Fibroblast of mammary gland (primary cell): ENCODE measurements around the gene TRIM68.

ENCODE experiments used
- DNase-seq: peaks from one replicate; pipeline ENCODE4 v3.0.0-alpha.2; 2010; ENCODE audit warnings: low read depth
- H3K4me3 ChIP-seq: 2 replicates; pipeline ENCODE4 v1.5.1; 2011; ENCODE audit warnings: low read depth, mild to moderate bottlenecking, low read length, moderate library complexity; ENCODE audit not compliant: control insufficient read depth
- TF ChIP-seq, protein P1 (sequence below): conservative IDR thresholded peaks from 2 replicates; pipeline ENCODE4 v1.5.1; 2011; ENCODE audit warnings: low read depth, low read length, inconsistent platforms; ENCODE audit not compliant: control insufficient read depth, insufficient read depth

Gene TRIM68

DNA sequence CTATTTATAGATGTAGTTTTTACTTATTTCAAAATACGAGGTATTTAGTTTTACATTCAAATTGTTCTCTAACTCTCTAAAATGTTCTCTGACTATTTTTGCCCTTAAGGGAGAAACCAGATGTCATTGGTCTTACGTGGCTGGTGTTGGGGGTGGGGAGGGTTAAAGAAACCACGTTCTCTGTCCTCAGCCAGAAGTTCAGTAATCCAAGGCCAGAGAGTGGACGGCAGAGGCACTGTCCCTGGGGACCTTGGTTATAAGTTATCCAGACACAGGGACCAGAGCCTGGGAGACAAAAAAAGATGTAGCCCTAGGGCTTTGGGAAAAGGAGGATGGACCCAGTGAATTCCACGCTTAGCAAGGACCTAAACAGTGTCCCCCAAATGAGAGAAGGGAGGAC lies 35.0 kb upstream of the TRIM68 start:
- TF ChIP-seq, protein P1, sequence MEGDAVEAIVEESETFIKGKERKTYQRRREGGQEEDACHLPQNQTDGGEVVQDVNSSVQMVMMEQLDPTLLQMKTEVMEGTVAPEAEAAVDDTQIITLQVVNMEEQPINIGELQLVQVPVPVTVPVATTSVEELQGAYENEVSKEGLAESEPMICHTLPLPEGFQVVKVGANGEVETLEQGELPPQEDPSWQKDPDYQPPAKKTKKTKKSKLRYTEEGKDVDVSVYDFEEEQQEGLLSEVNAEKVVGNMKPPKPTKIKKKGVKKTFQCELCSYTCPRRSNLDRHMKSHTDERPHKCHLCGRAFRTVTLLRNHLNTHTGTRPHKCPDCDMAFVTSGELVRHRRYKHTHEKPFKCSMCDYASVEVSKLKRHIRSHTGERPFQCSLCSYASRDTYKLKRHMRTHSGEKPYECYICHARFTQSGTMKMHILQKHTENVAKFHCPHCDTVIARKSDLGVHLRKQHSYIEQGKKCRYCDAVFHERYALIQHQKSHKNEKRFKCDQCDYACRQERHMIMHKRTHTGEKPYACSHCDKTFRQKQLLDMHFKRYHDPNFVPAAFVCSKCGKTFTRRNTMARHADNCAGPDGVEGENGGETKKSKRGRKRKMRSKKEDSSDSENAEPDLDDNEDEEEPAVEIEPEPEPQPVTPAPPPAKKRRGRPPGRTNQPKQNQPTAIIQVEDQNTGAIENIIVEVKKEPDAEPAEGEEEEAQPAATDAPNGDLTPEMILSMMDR, result no peak
- H3K4me3 ChIP-seq, result no peak overlapping the region
- no peak for DNase-seq

DNA sequence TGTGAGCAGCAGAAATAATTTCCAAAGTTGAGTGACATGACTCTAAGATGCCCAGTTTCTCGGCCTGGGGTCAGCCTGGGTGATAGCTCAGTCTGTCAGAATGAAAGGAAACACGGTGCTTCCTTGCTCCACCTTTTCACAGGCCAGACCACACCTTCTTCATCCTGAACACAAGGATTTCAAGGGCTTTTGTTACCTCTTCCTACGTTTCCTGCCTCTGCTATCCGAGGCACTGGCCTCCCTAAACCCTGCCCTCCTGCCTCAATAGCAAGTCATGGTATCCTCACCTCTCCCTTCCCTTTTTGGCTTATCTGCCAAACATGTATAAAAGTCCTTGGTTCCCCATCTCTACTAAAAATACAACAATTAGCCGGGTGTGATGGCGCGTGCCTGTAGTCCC lies 34.0 kb upstream of the TRIM68 start:
- TF ChIP-seq, protein P1, result no peak
- no peak for DNase-seq
- H3K4me3 ChIP-seq, result no peak overlapping the region

DNA sequence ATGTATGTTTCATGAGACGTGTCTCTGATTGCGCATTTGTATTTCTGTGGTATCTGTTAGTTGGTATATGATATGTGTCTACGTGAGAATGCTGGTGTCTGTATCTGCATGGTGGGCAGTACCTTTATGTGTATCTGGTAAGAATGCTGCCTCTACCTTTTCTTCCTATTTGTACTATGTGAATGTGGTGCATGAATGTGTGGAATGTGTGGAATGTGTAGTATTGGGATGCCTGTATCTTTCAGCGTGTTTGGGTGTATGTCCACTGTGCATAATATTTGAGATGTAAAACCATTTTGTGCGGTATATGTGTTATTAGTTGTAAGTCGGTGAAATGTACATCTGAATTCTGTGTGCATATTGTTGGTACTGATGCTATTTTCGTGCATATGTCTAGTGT lies 33.5 kb upstream of the TRIM68 start:
- no peak for DNase-seq
- no peak overlapping the region for H3K4me3 ChIP-seq
- TF ChIP-seq, protein P1, result no peak

DNA sequence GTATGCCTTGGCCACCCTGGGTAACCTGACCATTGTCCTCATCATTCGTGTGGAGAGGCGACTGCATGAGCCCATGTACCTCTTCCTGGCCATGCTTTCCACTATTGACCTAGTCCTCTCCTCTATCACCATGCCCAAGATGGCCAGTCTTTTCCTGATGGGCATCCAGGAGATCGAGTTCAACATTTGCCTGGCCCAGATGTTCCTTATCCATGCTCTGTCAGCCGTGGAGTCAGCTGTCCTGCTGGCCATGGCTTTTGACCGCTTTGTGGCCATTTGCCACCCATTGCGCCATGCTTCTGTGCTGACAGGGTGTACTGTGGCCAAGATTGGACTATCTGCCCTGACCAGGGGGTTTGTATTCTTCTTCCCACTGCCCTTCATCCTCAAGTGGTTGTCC lies 31.9 kb upstream of the TRIM68 start:
- TF ChIP-seq, protein P1, result no peak
- DNase-seq, result no peak
- H3K4me3 ChIP-seq, result no peak overlapping the region

DNA sequence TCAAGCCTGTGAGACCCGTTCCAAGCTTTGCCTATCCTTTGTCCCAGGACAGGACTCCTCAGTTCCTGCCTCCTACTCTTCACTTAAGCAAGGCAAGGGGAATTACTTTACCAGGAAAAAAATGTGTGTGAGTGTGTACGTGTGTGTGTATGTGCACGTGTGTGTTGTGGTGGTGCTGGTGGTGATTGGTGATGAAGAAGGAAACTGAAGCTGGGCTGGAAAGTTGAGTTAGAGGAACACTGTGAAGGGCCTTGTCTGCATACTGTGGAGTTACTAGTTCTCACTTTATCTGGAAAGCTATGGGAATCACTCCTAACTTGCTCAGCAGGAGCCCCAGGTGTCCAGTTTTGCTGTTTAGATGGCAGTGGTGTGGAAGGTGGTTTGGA lies 29.6 kb upstream of the TRIM68 start:
- DNase-seq, result no peak
- TF ChIP-seq, protein P1, result no peak
- no peak overlapping the region for H3K4me3 ChIP-seq

DNA sequence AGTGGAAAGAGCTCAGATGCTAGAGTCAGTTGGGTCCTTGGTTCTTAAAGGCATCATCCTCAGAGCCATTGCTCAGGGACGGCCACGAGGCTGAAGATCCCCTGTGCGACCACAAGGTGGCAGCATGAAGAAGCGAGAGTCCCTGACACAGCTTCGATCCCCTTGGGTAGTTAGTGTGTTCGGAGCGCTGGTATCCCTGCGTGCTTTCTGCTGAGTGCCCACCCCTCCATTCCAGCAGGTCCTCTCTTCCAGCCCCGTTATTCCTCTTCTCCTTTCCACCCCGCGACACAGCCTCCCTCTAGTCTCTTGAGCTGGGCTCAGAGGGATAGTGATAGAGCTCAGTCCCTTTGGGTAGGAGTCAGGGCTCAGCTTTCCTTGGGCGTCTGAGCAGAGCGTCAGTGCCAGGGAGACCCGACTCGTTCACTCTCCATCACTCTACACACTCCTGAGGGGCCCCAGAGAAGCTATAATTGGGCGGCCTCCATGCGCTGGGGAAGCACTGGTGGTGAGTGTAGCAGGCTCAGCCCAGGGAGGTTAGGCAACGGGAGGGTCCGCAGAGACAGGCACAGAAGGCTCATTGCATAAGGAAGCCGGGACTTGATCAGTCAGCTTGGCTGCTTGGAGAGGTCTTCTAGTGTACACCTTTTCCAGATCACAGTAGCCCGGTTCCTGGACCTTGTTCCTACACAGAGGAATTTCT lies 29.1 kb upstream of the TRIM68 start, which contains the start of gene OR51D1:
TSS of gene OR51D1 (plus strand) at position 516 of the 700 bp plus-strand sequence. CDS start 2,314 bp downstream, outside the sequence.
- TF ChIP-seq, protein P1, result peak; percentile 87
- H3K4me3 ChIP-seq, result no peak within 1 kb of the TSS
- DNase-seq, result peak; percentile 68

DNA sequence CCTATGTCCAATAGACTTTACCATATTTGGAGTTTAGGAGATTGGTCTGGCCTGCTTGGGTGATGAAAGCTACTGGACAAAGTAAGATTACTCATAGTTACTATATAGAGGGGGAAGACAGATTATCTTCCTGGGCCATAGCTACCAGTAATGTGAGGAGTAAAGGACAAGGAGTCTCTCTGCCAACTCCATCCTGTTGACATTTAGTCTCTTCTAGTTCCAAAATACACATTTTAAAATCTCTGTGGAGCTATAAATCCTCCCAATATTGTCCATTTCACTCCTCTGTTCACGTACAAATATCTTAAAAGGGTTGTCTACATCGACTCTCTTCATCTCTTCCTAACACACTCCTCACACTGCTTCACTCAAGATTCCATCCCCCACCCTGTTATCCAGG lies 28.1 kb upstream of the TRIM68 start:
- TF ChIP-seq, protein P1, result no peak
- DNase-seq, result no peak
- H3K4me3 ChIP-seq, result no peak overlapping the region
